IMR-90 (cell line): ENCODE data around the gene ACACB. TPM values are rescaled to one million over a fixed set of nuclear protein-coding genes. Genes with fewer than 3 reads are reported as not detected.

ENCODE experiments used
- ATAC-seq: fragments of 200-7000 bp; cut with Tn5 transposase; 2 replicates; pipeline ENCODE4 v1.9.1; 2020; ENCODE audit warnings: low read depth, mild to moderate bottlenecking, moderate library complexity
- BruUV-seq: library from RNA; stranded (reverse); fragments of 400-500 nt; replicated peaks from 2 replicates; lab custom pipeline; 2021; lab: Mats Ljungman, UMichigan
- CTCF ChIA-PET: fragments of 300-600 bp; formaldehyde crosslinking; extraction: SDS; loops from one replicate; lab custom pipeline; 2021; ENCODE audit warnings: antibody characterized with exemption; lab: Yijun Ruan, JAX
- POLR2A ChIA-PET: fragments of 300-600 bp; sonication (Branson Sonifier 250); formaldehyde crosslinking; loops from one replicate; lab custom pipeline; 2022; ENCODE audit warnings: antibody characterized with exemption; ENCODE audit not compliant: unreplicated experiment; lab: Charles Lee
- DNase-seq: peaks from one replicate; pipeline ENCODE4 v3.0.0; 2013
- H2AFZ ChIP-seq: replicated peaks from 2 replicates; pipeline ENCODE3; 2013; ENCODE audit warnings: low read length, mild to moderate bottlenecking; ENCODE audit not compliant: poor library complexity
- H2AK5ac ChIP-seq: 2 replicates; pipeline ENCODE4 v1.6.1; 2013; ENCODE audit warnings: low read depth, low read length, inconsistent platforms
- H2AK9ac ChIP-seq: replicated peaks from 2 replicates; pipeline ENCODE3; 2013; ENCODE audit warnings: mild to moderate bottlenecking, low read depth, low read length, moderate library complexity; ENCODE audit not compliant: poor library complexity
- H2BK120ac ChIP-seq: 2 replicates; pipeline ENCODE4 v1.6.1; 2013; ENCODE audit warnings: low read depth, low read length, inconsistent platforms
- H2BK15ac ChIP-seq: 3 replicates; pipeline ENCODE4 v1.6.1; 2013; ENCODE audit warnings: low read depth, low read length, inconsistent platforms
- H2BK20ac ChIP-seq: 2 replicates; pipeline ENCODE4 v1.6.1; 2013; ENCODE audit warnings: low read depth, mild to moderate bottlenecking, inconsistent platforms, low read length, moderate library complexity
- H2BK5ac ChIP-seq: 2 replicates; pipeline ENCODE4 v1.6.1; 2013; ENCODE audit warnings: mild to moderate bottlenecking, low read depth, low read length, inconsistent platforms; ENCODE audit not compliant: poor library complexity, severe bottlenecking
- H3K14ac ChIP-seq: replicated peaks from 2 replicates; pipeline ENCODE4 v1.6.1; 2013; ENCODE audit warnings: low read depth, low read length, inconsistent platforms
- H3K18ac ChIP-seq: 2 replicates; pipeline ENCODE4 v1.6.1; 2013; ENCODE audit warnings: low read depth, low read length, control low read depth
- H3K23ac ChIP-seq: 2 replicates; pipeline ENCODE4 v1.6.1; 2013; ENCODE audit warnings: low read depth, low read length, inconsistent platforms
- H3K27ac ChIP-seq: 2 replicates; pipeline ENCODE4 v1.5.1; 2013; ENCODE audit warnings: mild to moderate bottlenecking, control low read depth, low read length; ENCODE audit not compliant: insufficient read depth
- H3K27me3 ChIP-seq: 2 replicates; pipeline ENCODE4 v1.6.1; 2013; ENCODE audit warnings: low read length; ENCODE audit not compliant: control insufficient read depth, insufficient read depth
- H3K36me3 ChIP-seq: 2 replicates; pipeline ENCODE4 v1.6.1; 2013; ENCODE audit warnings: low read length, mixed read lengths; ENCODE audit not compliant: control insufficient read depth, insufficient read depth
- H3K4ac ChIP-seq: 2 replicates; pipeline ENCODE4 v1.6.1; 2013; ENCODE audit warnings: low read depth, low read length, inconsistent platforms
- H3K4me1 ChIP-seq: 2 replicates; pipeline ENCODE4 v1.6.1; 2013; ENCODE audit warnings: low read length, mixed read lengths; ENCODE audit not compliant: control insufficient read depth, insufficient read depth
- H3K4me2 ChIP-seq: 2 replicates; pipeline ENCODE4 v1.6.1; 2013; ENCODE audit warnings: low read depth, mild to moderate bottlenecking, control low read depth, low read length, moderate library complexity
- H3K4me3 ChIP-seq: 2 replicates; pipeline ENCODE4 v1.5.1; 2013; ENCODE audit warnings: low read depth, mild to moderate bottlenecking, control low read depth, low read length, moderate library complexity; ENCODE audit not compliant: insufficient read depth
- H3K56ac ChIP-seq: 2 replicates; pipeline ENCODE4 v1.6.1; 2013; ENCODE audit warnings: low read length, inconsistent platforms; ENCODE audit not compliant: insufficient read depth; ENCODE audit errors: extremely low read depth
- H3K79me1 ChIP-seq, 2 experiments: 2 replicates each; pipeline ENCODE4 v1.6.1; 2013; ENCODE audit warnings: low read length in 2 of 2, inconsistent platforms in 1 of 2, low read depth in 1 of 2
- H3K9ac ChIP-seq: 2 replicates; pipeline ENCODE4 v1.6.1; 2013; ENCODE audit warnings: low read depth, low read length, control low read depth
- H3K9me1 ChIP-seq: 2 replicates; pipeline ENCODE4 v1.6.1; 2013; ENCODE audit warnings: low read length, inconsistent platforms; ENCODE audit not compliant: insufficient read depth
- H3K9me3 ChIP-seq: 2 replicates; pipeline ENCODE4 v1.6.1; 2013; ENCODE audit warnings: low read length; ENCODE audit not compliant: control insufficient read depth, insufficient read depth
- H4K20me1 ChIP-seq: 2 replicates; pipeline ENCODE4 v1.6.1; 2013; ENCODE audit warnings: low read length, inconsistent platforms; ENCODE audit not compliant: insufficient read depth
- H4K5ac ChIP-seq: 2 replicates; pipeline ENCODE4 v1.6.1; 2013; ENCODE audit warnings: mild to moderate bottlenecking, low read depth, low read length, control low read depth
- H4K8ac ChIP-seq, 2 experiments: 2 replicates each; pipeline ENCODE4 v1.6.1; 2013; ENCODE audit warnings: low read depth in 2 of 2, low read length in 2 of 2, control low read depth in 1 of 2, inconsistent platforms in 1 of 2
- H4K91ac ChIP-seq: 2 replicates; pipeline ENCODE4 v1.6.1; 2013; ENCODE audit warnings: low read depth, low read length, inconsistent platforms; ENCODE audit not compliant: insufficient read depth
- CTCF ChIP-seq: conservative IDR thresholded peaks from 2 replicates; pipeline ENCODE4 v1.5.1; 2012; ENCODE audit warnings: mild to moderate bottlenecking, low read depth, low read length, improper control_type of control experiment
- MAZ ChIP-seq: IDR thresholded peaks from 2 replicates; pipeline ENCODE4 v1.6.1; 2012; ENCODE audit warnings: low read depth, mild to moderate bottlenecking, low read length, improper control_type of control experiment, moderate library complexity, borderline replicate concordance
- POLR2A ChIP-seq: IDR thresholded peaks from 2 replicates; pipeline ENCODE4 v1.6.1; 2012; ENCODE audit warnings: mild to moderate bottlenecking, low read depth, low read length
- SMC3 ChIP-seq: fragments of 150-350 bp; IDR thresholded peaks from 2 replicates; pipeline ENCODE4 v1.6.1; 2016; ENCODE audit warnings: low read depth, mild to moderate bottlenecking, antibody characterized with exemption, low read length, moderate library complexity
- WGBS, 2 experiments: methylation state at CpG; one replicate each; pipeline versions ENCODE4 v1.1.5 to v1.1.7; 2013; ENCODE audit warnings: missing lambda C conversion rate in 2 of 2; ENCODE audit not compliant: insufficient read length in 1 of 2; ENCODE audit errors: extremely low coverage in 2 of 2; 5-methylcytosine and 5-hydroxymethylcytosine counted together
- dilution Hi-C: fragments of 300-500 bp; cut with HindIII; formaldehyde crosslinking; loops from one replicate; pipeline ENCODE4 v1.14.3; 2018; ENCODE audit warnings: low sequenced_read_pairs; ENCODE audit not compliant: unreplicated experiment
- in situ Hi-C: fragments of 300-500 bp; cut with MboI; formaldehyde crosslinking; loops from 3 replicates; pipeline ENCODE4 v1.14.3; 2019; ENCODE audit warnings: low sequenced_read_pairs, inconsistent platforms, mixed read lengths
- intact Hi-C: fragments of 100-400 bp; cut with micrococcal nuclease; formaldehyde crosslinking; loops from 2 replicates; pipeline ENCODE4 v1.10.0; 2022
- polyA plus RNA-seq, 3 experiments: library from polyadenylated mRNA; depleted of rRNA; stranded (reverse); fragments of >200 nt; gene quantifications; 2 replicates each; pipeline ENCODE4 v1.2.3, GENCODE V29; 2012; ENCODE audit warnings: low replicate concordance in 1 of 3
- total RNA-seq: library from RNA; depleted of rRNA; stranded (reverse); fragments of >200 nt; gene quantifications from 2 replicates; pipeline ENCODE4 v1.2.3, GENCODE V29; 2012
- TF ChIP-seq, protein P1 (sequence below): fragments of 150-350 bp; IDR thresholded peaks from 2 replicates; pipeline ENCODE4 v1.6.1; 2016; ENCODE audit warnings: low read depth, mild to moderate bottlenecking, low read length, moderate library complexity, borderline replicate concordance

Gene ACACB
- total and polyA plus RNA-seq, 2 of the 4 experiments (the other 2 are of a cell fraction) = 2.0 to 2.1 TPM

DNA sequence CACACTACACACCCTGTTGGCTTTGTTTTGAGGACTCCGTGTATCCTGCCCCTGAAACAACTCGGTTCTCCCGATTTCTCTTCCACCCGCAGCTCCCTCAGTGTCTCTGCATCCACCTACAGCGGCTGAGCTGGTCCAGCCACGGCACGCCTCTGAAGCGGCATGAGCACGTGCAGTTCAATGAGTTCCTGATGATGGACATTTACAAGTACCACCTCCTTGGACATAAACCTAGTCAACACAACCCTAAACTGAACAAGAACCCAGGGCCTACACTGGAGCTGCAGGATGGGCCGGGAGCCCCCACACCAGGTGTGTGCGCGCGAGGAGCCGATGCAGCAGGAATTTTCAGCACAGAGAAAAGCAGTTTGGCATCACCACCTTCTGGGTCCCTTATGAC lies 33.6 kb upstream of the ACACB start:
- Histone ChIP-seq H3K18ac (no peak overlapping the region), H3K4ac (no peak overlapping the region), H2AK5ac (no peak overlapping the region), H4K91ac (no peak overlapping the region), H3K9me3 (no peaks in the 10 kb centered on the region), H4K5ac (no peak overlapping the region), H3K4me1 (no peaks in the 10 kb centered on the region), H3K27ac (no peak overlapping the region), H3K79me1 (no peaks in the 10 kb centered on the region), H2AFZ (no peak overlapping the region), H2BK120ac (no peak overlapping the region), H2AK9ac (no peak overlapping the region), H3K14ac (no peak overlapping the region), H3K27me3 (no peaks in the 10 kb centered on the region), H3K4me3 (no peak overlapping the region), H3K9ac (no peak overlapping the region), H3K23ac (no peak overlapping the region), H4K8ac (no peak overlapping the region), H2BK5ac (no peak overlapping the region), H3K36me3 (peaks cover 35% of the 10 kb centered on the region), H3K56ac (no peak overlapping the region), H2BK20ac (no peak overlapping the region), H4K20me1 (no peaks in the 10 kb centered on the region), H3K4me2 (no peak overlapping the region), H3K9me1 (no peaks in the 10 kb centered on the region), H2BK15ac (no peak overlapping the region)
- ChIA-PET POLR2A (no interaction called here), CTCF (no interaction called here)
- dilution Hi-C loops = no loop called here
- in situ Hi-C loops = loop anchor here (25.0 kb wide), 1 partner anchor 445 kb away; the partner anchor contains the start of gene SELPLG
- 95% methylated on average over 11 of the region's 14 CpGs; no CpG with 5 or more reads in 1 of the 2 experiments for WGBS, 2 experiments
- intact Hi-C loops = no loop called here
- ATAC-seq = no peak
- no peak for DNase-seq
- BruUV-seq = no TSS peak
- no peak for TF ChIP-seq MAZ
- TF ChIP-seq CTCF = no peak
- TF ChIP-seq SMC3 = no peak
- TF ChIP-seq, protein P1, sequence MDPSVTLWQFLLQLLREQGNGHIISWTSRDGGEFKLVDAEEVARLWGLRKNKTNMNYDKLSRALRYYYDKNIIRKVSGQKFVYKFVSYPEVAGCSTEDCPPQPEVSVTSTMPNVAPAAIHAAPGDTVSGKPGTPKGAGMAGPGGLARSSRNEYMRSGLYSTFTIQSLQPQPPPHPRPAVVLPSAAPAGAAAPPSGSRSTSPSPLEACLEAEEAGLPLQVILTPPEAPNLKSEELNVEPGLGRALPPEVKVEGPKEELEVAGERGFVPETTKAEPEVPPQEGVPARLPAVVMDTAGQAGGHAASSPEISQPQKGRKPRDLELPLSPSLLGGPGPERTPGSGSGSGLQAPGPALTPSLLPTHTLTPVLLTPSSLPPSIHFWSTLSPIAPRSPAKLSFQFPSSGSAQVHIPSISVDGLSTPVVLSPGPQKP = no peak
- no peak for TF ChIP-seq POLR2A
